Fibroblast of skin of right biceps (primary cell): ENCODE measurements around the gene MTR.

ENCODE experiments used
- DNase-seq: peaks from one replicate; pipeline ENCODE4 v3.0.0-alpha.2; 2013

The MTR gene

DNA sequence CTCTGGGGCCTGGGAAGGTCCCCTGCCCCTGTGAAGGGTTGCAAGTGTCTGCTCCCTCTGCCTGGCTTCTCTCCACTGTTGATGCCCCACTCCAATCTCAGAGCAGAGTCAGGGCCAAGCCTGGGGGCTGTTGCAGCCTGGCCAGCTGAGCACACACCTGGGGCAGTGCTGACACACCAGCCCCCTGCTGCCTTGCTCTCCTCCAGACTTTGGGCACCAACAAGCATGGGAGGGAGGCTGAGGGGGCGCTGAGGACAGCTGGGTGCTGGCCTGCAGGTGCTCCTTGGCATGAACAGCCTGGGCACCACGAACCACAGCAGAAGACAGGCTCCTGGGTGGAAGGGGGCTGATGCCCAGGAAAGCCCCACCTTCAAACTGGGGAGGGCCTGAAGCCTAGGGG, 9.6 kb upstream of the MTR start:
- no peak for DNase-seq

- no peak for DNase-seq
These were observed 8.6 kb upstream of the MTR start for GRCh38 chr1:236786453-236786852.

DNA sequence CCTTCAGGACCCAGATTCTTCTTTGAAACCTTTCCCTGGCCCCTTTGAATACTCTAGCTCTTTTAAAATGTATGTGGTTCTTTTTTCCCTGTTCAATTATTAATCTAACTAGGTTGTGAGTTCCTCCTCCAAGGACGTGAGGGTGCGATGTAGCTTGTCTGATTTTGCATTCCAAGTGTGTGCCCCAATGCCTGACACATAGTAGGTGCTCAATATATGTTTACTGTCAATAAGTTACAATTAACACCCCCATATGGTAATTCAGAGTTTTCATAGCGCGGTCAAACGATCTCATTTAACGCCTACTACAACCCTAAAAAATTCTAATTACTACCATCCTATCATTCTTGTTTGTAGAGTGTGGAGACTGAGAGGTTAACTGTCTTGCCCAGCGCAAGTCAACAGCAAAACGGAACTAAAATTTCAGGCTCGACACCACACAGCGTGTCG, 482 bp upstream of the MTR start:
- no peak for DNase-seq

GRCh38 chr1:236795757-236796667, 920 bp downstream of the MTR start:
- DNase-seq: peak; percentile 50

DNA sequence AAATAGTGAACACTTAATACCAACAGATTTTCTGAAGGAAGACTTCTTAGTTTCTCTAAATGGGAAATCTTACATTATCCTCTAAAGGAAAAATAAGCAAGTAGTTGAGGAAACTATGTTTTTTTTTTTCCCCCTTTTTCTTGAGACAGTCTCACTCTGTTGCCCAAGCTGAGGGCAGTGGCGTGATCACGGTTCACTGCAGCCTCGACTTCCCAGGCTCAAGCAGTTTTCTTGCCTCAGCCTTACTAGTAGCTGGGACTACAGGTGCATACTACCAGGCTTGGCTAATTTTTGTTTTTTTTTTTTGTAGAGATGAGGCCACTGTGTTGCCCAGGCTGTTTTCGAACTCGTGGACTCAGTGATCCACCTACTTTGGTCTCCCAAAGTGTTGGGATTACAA, 3.9 kb downstream of the MTR start:
- no peak for DNase-seq

- DNase-seq: peak; percentile 3
These were observed 5.0 kb downstream of the MTR start for GRCh38 chr1:236800002-236800620.

DNA sequence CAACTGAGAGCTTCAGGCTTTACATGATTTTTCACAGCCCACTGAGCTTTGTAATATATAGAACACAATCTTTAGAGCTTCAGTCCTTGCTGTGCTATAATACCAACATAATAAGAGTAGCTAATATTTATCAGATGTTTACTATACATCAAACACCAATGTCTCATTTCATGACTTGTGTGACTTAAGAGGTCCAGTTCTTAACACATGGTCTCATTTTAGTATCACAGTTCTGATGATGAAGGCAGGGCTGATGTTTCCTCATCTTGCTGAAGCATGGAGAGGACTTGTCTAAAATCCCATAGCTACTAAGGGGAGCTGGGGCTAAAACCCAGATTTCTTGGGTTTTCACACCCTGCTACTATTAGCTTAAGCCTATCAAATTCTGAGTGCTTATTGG, 5.5 kb downstream of the MTR start:
- DNase-seq: no peak

DNA sequence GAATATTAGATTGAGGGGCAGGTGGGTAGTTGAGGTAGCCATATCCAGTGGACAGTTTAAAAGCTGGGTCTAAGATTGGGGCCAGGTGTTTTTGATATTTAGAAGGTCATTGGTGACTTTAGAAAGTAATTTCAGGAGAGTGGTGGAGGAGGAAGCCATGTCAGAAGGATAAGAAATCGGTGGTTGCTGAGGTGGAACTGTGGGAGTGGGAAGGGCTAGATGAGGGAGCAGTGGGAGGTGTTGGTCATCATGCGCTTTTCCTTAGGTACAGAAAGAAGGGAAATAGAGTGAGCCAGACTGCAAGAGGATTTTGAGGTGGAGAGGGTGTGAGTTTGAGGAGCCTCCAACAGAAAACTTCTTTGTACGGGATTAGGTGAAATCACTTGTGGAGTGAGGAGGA, 7.2 kb downstream of the MTR start:
- no peak for DNase-seq

- DNase-seq: no peak
These were observed 11.5 kb downstream of the MTR start for GRCh38 chr1:236806634-236807033.

- peak; percentile 5 for DNase-seq
These were observed 12.9 kb downstream of the MTR start for GRCh38 chr1:236808005-236808404.

DNA sequence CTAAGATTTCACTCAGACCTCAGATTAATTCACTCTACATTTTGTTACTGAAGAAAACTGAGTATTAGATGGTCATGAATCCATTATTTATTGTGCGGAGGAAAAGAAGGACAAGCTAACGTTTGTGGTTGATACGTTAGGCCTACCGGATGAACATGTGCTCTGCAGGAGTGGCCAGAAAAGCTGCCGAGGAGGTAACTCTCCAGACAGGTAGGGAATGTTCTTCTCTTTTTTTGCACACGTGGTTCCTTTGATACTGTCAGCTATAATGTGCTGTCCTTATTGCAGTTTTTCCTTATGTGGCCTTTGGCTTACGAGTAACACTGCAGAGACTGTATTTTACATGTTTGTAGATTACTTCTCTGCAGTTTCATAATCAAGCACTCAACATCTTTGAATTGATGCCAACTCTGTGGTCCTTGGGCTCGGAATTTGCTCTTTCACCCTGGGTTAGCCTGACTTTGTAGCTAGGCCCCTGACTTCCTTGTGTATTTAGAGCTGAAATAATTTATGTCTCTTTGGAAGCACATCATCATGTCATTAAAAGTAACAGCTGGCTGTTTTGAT, 13.6 kb downstream of the MTR start:
- DNase-seq: no peak

- DNase-seq: no peak
These were observed 14.1 kb downstream of the MTR start for GRCh38 chr1:236809148-236809547.

GRCh38 chr1:236810018-236810417, 14.9 kb downstream of the MTR start:
- no peak for DNase-seq

GRCh38 chr1:236812334-236813030, 17.4 kb downstream of the MTR start:
- no peak for DNase-seq

DNA sequence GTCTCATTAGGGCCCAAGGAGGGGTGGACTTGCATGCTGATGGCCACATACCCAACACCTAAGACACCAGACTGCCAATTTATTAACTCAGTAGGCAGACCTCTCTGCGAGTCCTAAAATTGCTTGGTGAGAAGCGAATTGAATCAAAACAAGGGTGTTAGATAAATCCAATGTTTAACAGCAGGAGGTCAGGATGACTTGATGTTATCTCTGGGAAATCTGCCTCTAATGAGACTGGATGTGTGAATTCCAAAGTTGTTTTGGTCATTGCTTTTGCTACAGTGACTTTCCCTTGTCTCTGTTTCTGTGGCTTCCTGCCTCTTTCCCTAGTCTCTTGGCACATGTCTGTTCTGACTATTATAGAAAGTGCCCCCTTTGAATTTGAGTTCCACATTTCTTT, 20.8 kb downstream of the MTR start:
- no peak for DNase-seq

DNA sequence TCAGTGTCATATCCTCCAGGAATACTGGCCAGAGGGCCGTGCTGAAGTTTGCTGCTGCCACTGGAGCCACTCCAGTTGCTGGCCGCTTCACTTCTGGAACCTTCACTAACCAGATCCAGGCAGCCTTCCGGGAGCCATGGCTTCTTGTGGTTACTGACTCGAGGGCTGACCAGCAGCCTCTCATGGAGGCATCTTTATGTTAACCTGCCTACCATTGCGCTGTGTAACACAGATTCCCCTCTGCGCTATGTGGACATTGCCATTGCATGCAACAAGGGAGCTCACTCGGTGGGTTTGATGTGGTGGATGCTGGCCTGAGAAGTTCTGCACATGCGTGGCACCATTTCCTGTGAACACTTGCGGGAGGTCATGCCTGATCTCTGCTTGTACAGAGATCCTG, 24.8 kb downstream of the MTR start:
- DNase-seq: no peak

GRCh38 chr1:236821091-236821627, 26.1 kb downstream of the MTR start:
- DNase-seq: no peak

- no peak for DNase-seq
These were observed 28.5 kb downstream of the MTR start for GRCh38 chr1:236823559-236823958.

DNA sequence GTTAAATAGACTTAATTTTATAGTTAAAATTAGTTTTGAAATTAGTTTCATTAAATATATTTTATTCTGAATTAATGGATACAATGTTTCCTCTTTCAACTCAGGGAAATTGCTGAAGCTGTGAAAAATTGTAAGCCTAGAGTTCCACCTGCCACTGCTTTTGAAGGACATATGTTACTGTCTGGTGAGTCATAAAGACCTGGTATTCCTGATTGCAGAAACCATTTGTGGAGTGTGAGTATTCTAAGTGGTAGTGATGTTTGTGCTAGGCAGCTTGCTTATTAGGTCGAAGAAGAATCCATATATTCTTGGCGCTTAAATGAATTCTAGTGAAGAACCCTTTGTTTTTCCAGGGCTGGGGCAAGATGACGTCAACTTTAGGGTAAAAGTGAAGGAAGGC, 34.0 kb downstream of the MTR start:
- no peak for DNase-seq

- DNase-seq: no peak
These were observed 35.0 kb downstream of the MTR start for GRCh38 chr1:236830116-236830515.

GRCh38 chr1:236830560-236830959, 35.5 kb downstream of the MTR start:
- no peak for DNase-seq

GRCh38 chr1:236833575-236833974, 38.5 kb downstream of the MTR start:
- DNase-seq: no peak

- no peak for DNase-seq
These were observed 39.8 kb downstream of the MTR start for GRCh38 chr1:236834876-236835275.
